GM12878 (cell line): ENCODE results near the gene GORASP2. TPM values are rescaled to one million over a fixed set of nuclear protein-coding genes. Genes with fewer than 3 reads are reported as not detected.

Source experiments
- ATF2 ChIP-seq: IDR thresholded peaks from 2 replicates; pipeline ENCODE4 v1.6.1; 2012; ENCODE audit warnings: low read length, inconsistent platforms
- CREB1 ChIP-seq: IDR thresholded peaks from 2 replicates; pipeline ENCODE4 v1.6.1; 2012; ENCODE audit warnings: low read depth, mild to moderate bottlenecking, inconsistent platforms
- CREM ChIP-seq: IDR thresholded peaks from 2 replicates; pipeline ENCODE4 v1.6.1; 2014; ENCODE audit warnings: antibody characterized with exemption, low read depth
- EZH2 ChIP-seq: IDR thresholded peaks from 2 replicates; pipeline ENCODE4 v1.6.1; 2012; ENCODE audit warnings: low read depth, mild to moderate bottlenecking, control low read depth, inconsistent platforms, low read length, borderline replicate concordance; ENCODE audit not compliant: control insufficient read depth
- NFIC ChIP-seq: IDR thresholded peaks from 2 replicates; pipeline ENCODE4 v1.6.1; 2012; ENCODE audit warnings: low read depth, mild to moderate bottlenecking, inconsistent platforms, low read length, moderate library complexity
- PML ChIP-seq: IDR thresholded peaks from 2 replicates; pipeline ENCODE4 v1.6.1; 2012; ENCODE audit warnings: low read length, inconsistent platforms
- SPI1 ChIP-seq: IDR thresholded peaks from 2 replicates; pipeline ENCODE4 v1.6.1; 2011; ENCODE audit warnings: low read depth, mild to moderate bottlenecking, low read length, moderate library complexity, borderline replicate concordance; ENCODE audit not compliant: insufficient read depth
- SUZ12 ChIP-seq: fragments of 200-600 bp; sonication (generic); IDR thresholded peaks from one replicate; pipeline ENCODE4 v1.6.1; 2018; ENCODE audit warnings: antibody characterized with exemption, mild to moderate bottlenecking; ENCODE audit not compliant: unreplicated experiment
- ZNF687 ChIP-seq: fragments of 450-650 bp; IDR thresholded peaks from 2 replicates; pipeline ENCODE4 v1.6.1; 2017; ENCODE audit warnings: mild to moderate bottlenecking, moderate library complexity
- polyA plus RNA-seq, 11 experiments: library from polyadenylated mRNA; depleted of rRNA in 4 of 11; unstranded in 6 of 11; stranded (reverse) in 5 of 11; fragments of >200 nt; fragmentation: Nextera tagmentation in 4 of 11; fragmentation: Illumina TruSeq in 1 of 11; extraction: Ambion mirVana in 4 of 11; extraction: Trizol in 1 of 11; gene quantifications; 1 replicate in 1 of 11; 2 replicates in 10 of 11; pipeline versions ENCODE4 v1.2.1 to v1.2.3, GENCODE V29; 2011 to 2016; ENCODE audit warnings: inconsistent platforms in 2 of 11, missing spikeins in 2 of 11, low read depth in 1 of 11
- total RNA-seq, 4 experiments: library from RNA; depleted of rRNA in 3 of 4; stranded (reverse); fragments of >200 nt in 3 of 4; fragmentation: Illumina TruSeq in 1 of 4; extraction: Trizol in 1 of 4; gene quantifications; 2 replicates each; pipeline versions ENCODE4 v1.2.1 to v1.2.3, GENCODE V29; 2013 to 2021

Gene GORASP2
- total and polyA plus RNA-seq, 10 of the 15 experiments (the other 5 are each of a cell fraction or from before 2014, with no cell fraction given), result 26.3 to 169 (median 103) TPM

GRCh38 chr2:170928036-170928823 lies 823 bp upstream of the GORASP2 start (continued):
- TF ChIP-seq ZNF687 (no peak), CREM (0 out of 2 replicates have a peak, but pooled peaks have one; percentile 39), EZH2 (no peak), SPI1 (peak; percentile 68; the same call in 1 of the 2 replicates), SUZ12 (no peak), ATF2 (0 out of 2 replicates have a peak, but pooled peaks have one; percentile 58), PML (no peak), NFIC (0 out of 2 replicates have a peak, but pooled peaks have one; percentile 5), CREB1 (peak; percentile 55; the same call in 1 of the 2 replicates)
